GM12878 (cell line): ENCODE measurements around the gene PLXND1. TPM values are rescaled to one million over a fixed set of nuclear protein-coding genes. Genes with fewer than 3 reads are reported as not detected.

Source experiments
- ATAC-seq: fragments of 200-7000 bp; cut with Tn5 transposase; 3 replicates; pipeline ENCODE4 v1.9.1; 2020; ENCODE audit warnings: mild to moderate bottlenecking, moderate library complexity
- BruUV-seq: library from RNA; stranded (reverse); fragments of 400-500 nt; replicated peaks from 2 replicates; lab custom pipeline; 2021; lab: Mats Ljungman, UMichigan
- CTCF ChIA-PET: fragments of 300-600 bp; sonication (Branson Sonifier 250); formaldehyde crosslinking; extraction: SDS; loops from one replicate; lab custom pipeline; 2021; ENCODE audit warnings: inconsistent platforms; lab: Yijun Ruan, JAX
- POLR2A ChIA-PET: fragments of 350-600 bp; formaldehyde crosslinking; extraction: SDS; loops from one replicate; lab custom pipeline; 2021; ENCODE audit warnings: inconsistent platforms; lab: Charles Lee
- RAD21 ChIA-PET: fragments of 300-600 bp; sonication (Branson Sonifier 250); formaldehyde crosslinking; loops from one replicate; lab custom pipeline; 2023; ENCODE audit warnings: antibody characterized with exemption; ENCODE audit not compliant: unreplicated experiment; lab: Charles Lee
- SMC1A ChIA-PET: fragments of 300-600 bp; sonication (Branson Sonifier 250); formaldehyde crosslinking; loops from one replicate; lab custom pipeline; 2023; ENCODE audit not compliant: unreplicated experiment, uncharacterized antibody; lab: Charles Lee
- DNase-seq: peaks from one replicate; pipeline ENCODE4 v3.0.0-alpha.2; 2011; ENCODE audit warnings: low read depth, low spot score
- FAIRE-seq: peaks from 3 replicates; lab custom pipeline; 2011; peaks lifted over from hg19 to GRCh38; lab: Jason Lieb, UNC
- H2AFZ ChIP-seq: 2 replicates; pipeline ENCODE4 v1.6.0; 2011; ENCODE audit warnings: low read depth, low read length, control low read depth; ENCODE audit not compliant: control insufficient read depth
- H3K27ac ChIP-seq: 2 replicates; pipeline ENCODE4 v1.5.1; 2011; ENCODE audit warnings: control low read depth; ENCODE audit not compliant: control insufficient read depth, insufficient read depth
- H3K27me3 ChIP-seq, 2 experiments: replicated peaks in 1 of 2; 2 replicates each; pipeline versions ENCODE4 v1.6.0 to v1.6.1; 2011; ENCODE audit warnings: low read length in 1 of 2; ENCODE audit not compliant: control insufficient read depth in 2 of 2, insufficient read depth in 2 of 2
- H3K36me3 ChIP-seq, 2 experiments: 2 replicates each; pipeline ENCODE4 v1.5.1; 2011; ENCODE audit warnings: low read length in 1 of 2; ENCODE audit not compliant: control insufficient read depth in 2 of 2, insufficient read depth in 2 of 2
- H3K4me1 ChIP-seq: 2 replicates; pipeline ENCODE4 v1.6.1; 2011; ENCODE audit warnings: mild to moderate bottlenecking, low read length, moderate library complexity, mixed read lengths; ENCODE audit not compliant: control insufficient read depth, insufficient read depth
- H3K4me2 ChIP-seq: 2 replicates; pipeline ENCODE4 v1.6.0; 2011; ENCODE audit warnings: control low read depth; ENCODE audit not compliant: control insufficient read depth, insufficient read depth
- H3K4me3 ChIP-seq: fragments of 200-600 bp; sonication (generic); 2 replicates; pipeline ENCODE4 v1.5.1; 2016
- H3K79me2 ChIP-seq: 2 replicates; pipeline ENCODE4 v1.6.0; 2011; ENCODE audit warnings: low read length; ENCODE audit not compliant: control insufficient read depth, insufficient read depth
- H3K9ac ChIP-seq: 2 replicates; pipeline ENCODE4 v1.8.0; 2011; ENCODE audit warnings: low read length, control low read depth, mixed read lengths; ENCODE audit not compliant: control insufficient read depth, insufficient read depth
- H3K9me3 ChIP-seq: replicated peaks from 3 replicates; pipeline ENCODE4 v1.5.1; 2011; ENCODE audit warnings: mild to moderate bottlenecking, low read length; ENCODE audit not compliant: control insufficient read depth, insufficient read depth
- H4K20me1 ChIP-seq: 2 replicates; pipeline ENCODE4 v1.6.0; 2011; ENCODE audit not compliant: control insufficient read depth, insufficient read depth
- CREM ChIP-seq: IDR thresholded peaks from 2 replicates; pipeline ENCODE4 v1.6.1; 2014; ENCODE audit warnings: antibody characterized with exemption, low read depth
- IRF3 ChIP-seq: fragments of 450-650 bp; IDR thresholded peaks from 2 replicates; pipeline ENCODE4 v1.6.1; 2014; ENCODE audit warnings: mild to moderate bottlenecking
- JUND ChIP-seq: IDR thresholded peaks from 2 replicates; pipeline ENCODE4 v1.6.1; 2012; ENCODE audit warnings: low read depth, mild to moderate bottlenecking, low read length, improper control_type of control experiment, moderate library complexity
- MEF2A ChIP-seq: IDR thresholded peaks from 2 replicates; pipeline ENCODE4 v1.6.1; 2011; ENCODE audit warnings: low read depth, mild to moderate bottlenecking, low read length, moderate library complexity; ENCODE audit not compliant: insufficient read depth
- MLLT1 ChIP-seq: fragments of 450-650 bp; IDR thresholded peaks from 2 replicates; pipeline ENCODE4 v1.6.1; 2016; ENCODE audit warnings: mild to moderate bottlenecking
- MTA3 ChIP-seq: IDR thresholded peaks from 2 replicates; pipeline ENCODE4 v1.6.1; 2012; ENCODE audit warnings: low read length, inconsistent platforms, borderline replicate concordance
- MYC ChIP-seq: IDR thresholded peaks from 2 replicates; pipeline ENCODE4 v1.6.1; 2011; ENCODE audit warnings: mild to moderate bottlenecking, low read length, moderate library complexity, inconsistent platforms; ENCODE audit not compliant: insufficient read depth, insufficient replicate concordance, insufficient read length, severe bottlenecking
- NR2C1 ChIP-seq: fragments of 450-650 bp; IDR thresholded peaks from 2 replicates; pipeline ENCODE4 v1.6.1; 2017; ENCODE audit warnings: antibody characterized with exemption, mild to moderate bottlenecking, moderate library complexity
- POLR2AphosphoS5 ChIP-seq: IDR thresholded peaks from 2 replicates; pipeline ENCODE4 v1.6.1; 2011; ENCODE audit warnings: mild to moderate bottlenecking, low read length, inconsistent platforms
- RAD21 ChIP-seq: IDR thresholded peaks from 2 replicates; pipeline ENCODE4 v1.6.1; 2011; ENCODE audit warnings: mild to moderate bottlenecking, low read depth, low read length, moderate library complexity; ENCODE audit not compliant: insufficient read depth
- SIN3A ChIP-seq: IDR thresholded peaks from 2 replicates; pipeline ENCODE4 v1.6.1; 2012; ENCODE audit warnings: low read depth, low read length, improper control_type of control experiment
- SMAD1 ChIP-seq: fragments of 450-650 bp; IDR thresholded peaks from 2 replicates; pipeline ENCODE4 v1.6.1; 2018; ENCODE audit warnings: mild to moderate bottlenecking, low read depth; ENCODE audit not compliant: partially characterized antibody
- STAT1 ChIP-seq: fragments of 450-650 bp; conservative IDR thresholded peaks from 2 replicates; pipeline ENCODE4 v1.6.1; 2014; ENCODE audit warnings: antibody characterized with exemption, mild to moderate bottlenecking
- YBX1 ChIP-seq: fragments of 450-650 bp; IDR thresholded peaks from 2 replicates; pipeline ENCODE4 v1.6.1; 2016; ENCODE audit warnings: antibody characterized with exemption
- WGBS: methylation state at CpG from one replicate; pipeline ENCODE4 v1.1.6; 2016; ENCODE audit warnings: low lambda C conversion rate; ENCODE audit not compliant: insufficient replicate concordance, insufficient coverage; ENCODE audit errors: missing lambda C conversion rate; 5-methylcytosine and 5-hydroxymethylcytosine counted together
- in situ Hi-C: fragments of 300-500 bp; cut with MboI; formaldehyde crosslinking; loops from 9 replicates; pipeline ENCODE4 v1.14.3; 2018; ENCODE audit warnings: mixed read lengths
- intact Hi-C: fragments of 100-400 bp; cut with micrococcal nuclease; formaldehyde crosslinking; loops from one replicate; pipeline ENCODE4 v1.14.2; 2022; ENCODE audit not compliant: unreplicated experiment
- polyA plus RNA-seq, 11 experiments: library from polyadenylated mRNA; depleted of rRNA in 4 of 11; unstranded in 6 of 11; stranded (reverse) in 5 of 11; fragments of >200 nt; fragmentation: Nextera tagmentation in 4 of 11; fragmentation: Illumina TruSeq in 1 of 11; extraction: Ambion mirVana in 4 of 11; extraction: Trizol in 1 of 11; gene quantifications; 1 replicate in 1 of 11; 2 replicates in 10 of 11; pipeline versions ENCODE4 v1.2.1 to v1.2.3, GENCODE V29; 2011 to 2016; ENCODE audit warnings: inconsistent platforms in 2 of 11, missing spikeins in 2 of 11, low read depth in 1 of 11
- total RNA-seq, 4 experiments: library from RNA; depleted of rRNA in 3 of 4; stranded (reverse); fragments of >200 nt in 3 of 4; fragmentation: Illumina TruSeq in 1 of 4; extraction: Trizol in 1 of 4; gene quantifications; 2 replicates each; pipeline versions ENCODE4 v1.2.1 to v1.2.3, GENCODE V29; 2013 to 2021

Gene PLXND1
- total and polyA plus RNA-seq, 10 of the 15 experiments (the other 5 are each of a cell fraction or from before 2014, with no cell fraction given), result 0.01 to 2.3 (median 0.72) TPM; not detected in 7

GRCh38 chr3:129560269-129560787 is 46.1 kb downstream of the PLXND1 start:
- H3K9ac ChIP-seq, result no peak overlapping the region
- H3K9me3 ChIP-seq, result no peaks in the 10 kb centered on the region
- intact Hi-C loops, result no loop called here
- BruUV-seq, result no TSS peak
- H3K4me1 ChIP-seq, result no peaks in the 10 kb centered on the region
- no peaks in the 10 kb centered on the region for H4K20me1 ChIP-seq
- RAD21 ChIA-PET, result no interaction called here
- no peaks in the 10 kb centered on the region for H3K79me2 ChIP-seq
- TF ChIP-seq SIN3A (no peak), NR2C1 (no peak), SMAD1 (no peak), CREM (no peak), RAD21 (no peak), MEF2A (no peak)
- H3K36me3 ChIP-seq, result no peaks in the 10 kb centered on the region
- H3K27ac ChIP-seq, result no peak overlapping the region
- H3K4me3 ChIP-seq, result no peak overlapping the region
- in situ Hi-C loops, result no loop called here
- ATAC-seq, result no peak
- no peak overlapping the region for H3K4me2 ChIP-seq
- SMC1A ChIA-PET, result no interaction called here
- H3K27me3 ChIP-seq, result no peaks in the 10 kb centered on the region
- POLR2A ChIA-PET, result no interaction called here
- WGBS, result 55% methylated on average over 16 of the region's 16 CpGs
- no peak for FAIRE-seq
- CTCF ChIA-PET, result no interaction called here
- H2AFZ ChIP-seq, result no peak overlapping the region
- no peak for DNase-seq

GRCh38 chr3:129559565-129560079 is 46.9 kb downstream of the PLXND1 start:
- Histone ChIP-seq H3K4me3 (no peak overlapping the region), H3K9ac (no peak overlapping the region), H3K36me3 (no peaks in the 10 kb centered on the region), H3K27ac (no peak overlapping the region), H2AFZ (no peak overlapping the region), H3K4me2 (no peak overlapping the region), H3K79me2 (no peaks in the 10 kb centered on the region), H3K4me1 (no peaks in the 10 kb centered on the region), H3K9me3 (no peaks in the 10 kb centered on the region), H4K20me1 (no peaks in the 10 kb centered on the region), H3K27me3 (no peaks in the 10 kb centered on the region)
- ChIA-PET SMC1A (no interaction called here), POLR2A (interaction anchor here (0.6 kb wide), 1 partner anchor 205 kb away, joined by 5 read pairs; no protein-coding TSS in a partner anchor), CTCF (no interaction called here), RAD21 (no interaction called here)
- ATAC-seq (no peak), DNase-seq (no peak), FAIRE-seq (no peak)
- no TSS peak for BruUV-seq
- intact Hi-C loops (no loop called here), in situ Hi-C loops (no loop called here)
- 34% methylated on average over 20 of the region's 20 CpGs for WGBS
- TF ChIP-seq MTA3 (no peak), POLR2AphosphoS5 (no peak), JUND (no peak), MYC (no peak), STAT1 (no peak), YBX1 (no peak), MLLT1 (no peak), IRF3 (no peak)
